NCI-H187 treated with DMSO at 0.1 percent for 48 hours (cell line): ENCODE measurements around the gene PYGO1.
"Not testable (repeated sequence)": the region's sequence is repeated elsewhere in the genome, so short reads cannot be mapped to it uniquely, and the experiment has no call there.

Experiments
- DNase-seq: peaks from one replicate; lab custom pipeline; 2025; lab: John Stamatoyannopoulos, UW

The PYGO1 gene

DNA sequence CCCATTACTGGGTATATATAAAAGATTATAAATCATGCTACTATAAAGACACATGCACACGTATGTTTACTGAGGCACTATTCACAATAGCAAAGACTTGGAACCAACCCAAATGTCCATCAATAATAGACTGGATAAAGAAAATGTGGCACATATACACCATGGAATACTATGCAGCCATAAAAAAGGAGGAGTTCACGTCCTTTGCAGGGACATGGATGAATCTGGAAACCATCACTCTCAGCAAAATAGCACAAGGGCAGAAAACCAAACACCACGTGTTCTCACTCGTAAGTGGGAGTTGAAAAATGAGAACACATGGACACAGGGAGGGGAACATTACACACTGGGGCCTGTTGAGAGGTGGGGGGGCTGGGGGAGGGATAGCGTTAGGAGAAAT is 82.7 kb downstream of the PYGO1 start:
- not testable (repeated sequence) for DNase-seq

- no peak for DNase-seq
Observed at GRCh38 chr15:55499151-55499550, 89.0 kb downstream of the PYGO1 start.

- not testable (repeated sequence) for DNase-seq
Observed at GRCh38 chr15:55498109-55498938, 89.8 kb downstream of the PYGO1 start.

GRCh38 chr15:55496716-55497115 is 91.4 kb downstream of the PYGO1 start:
- DNase-seq: no peak

- DNase-seq: no peak
Observed at GRCh38 chr15:55494931-55495330, 93.2 kb downstream of the PYGO1 start.

GRCh38 chr15:55488952-55489600 is 99.1 kb downstream of the PYGO1 start:
- not testable (repeated sequence) for DNase-seq
